PC-3 (cell line): Measurements from ENCODE around the gene ZFP28. TPM values are rescaled to one million over a fixed set of nuclear protein-coding genes. Genes with fewer than 3 reads are reported as not detected.

ENCODE experiments used
- ATAC-seq: fragments of 200-7000 bp; cut with Tn5 transposase; 2 replicates; pipeline ENCODE4 v1.9.1; 2020; ENCODE audit warnings: mild to moderate bottlenecking, moderate library complexity
- BruUV-seq: library from RNA; stranded (reverse); fragments of 400-500 nt; replicated peaks from 2 replicates; lab custom pipeline; 2021; lab: Mats Ljungman, UMichigan
- CTCF ChIA-PET: fragments of 300-600 bp; sonication (Branson Sonifier 250); formaldehyde crosslinking; loops from one replicate; lab custom pipeline; 2022; ENCODE audit warnings: antibody characterized with exemption; lab: Charles Lee
- POLR2A ChIA-PET: fragments of 300-600 bp; sonication (Branson Sonifier 250); formaldehyde crosslinking; loops from one replicate; lab custom pipeline; 2022; ENCODE audit warnings: antibody characterized with exemption; ENCODE audit not compliant: unreplicated experiment; lab: Charles Lee
- DNase-seq: peaks from one replicate; pipeline ENCODE4 v3.0.0-alpha.2; 2015
- H2AFZ ChIP-seq: fragments of 300-600 bp; sonication (generic); 2 replicates; pipeline ENCODE4 v1.6.0; 2016; ENCODE audit warnings: antibody characterized with exemption, low read length
- H3F3A ChIP-seq: fragments of 300-600 bp; sonication (generic); one replicate; pipeline ENCODE4 v1.6.0; 2017; ENCODE audit warnings: antibody characterized with exemption, low read length, control low read depth, mild to moderate bottlenecking; ENCODE audit not compliant: unreplicated experiment
- H3K27ac ChIP-seq: fragments of 300-600 bp; sonication (generic); 2 replicates; pipeline ENCODE4 v1.5.1; 2016; ENCODE audit warnings: mild to moderate bottlenecking, low read length
- H3K27me3 ChIP-seq: fragments of 300-600 bp; sonication (generic); 2 replicates; pipeline ENCODE4 v1.6.1; 2016; ENCODE audit warnings: low read length, mixed read lengths
- H3K36me3 ChIP-seq: fragments of 300-600 bp; sonication (generic); 2 replicates; pipeline ENCODE4 v1.6.1; 2016; ENCODE audit warnings: low read depth, mixed run types, low read length, mixed read lengths
- H3K4me1 ChIP-seq: fragments of 300-600 bp; sonication (generic); 2 replicates; pipeline ENCODE4 v1.5.1; 2016; ENCODE audit warnings: low read length; ENCODE audit not compliant: insufficient read depth
- H3K4me2 ChIP-seq: fragments of 300-600 bp; sonication (generic); 2 replicates; pipeline ENCODE4 v1.6.0; 2016; ENCODE audit warnings: low read length
- H3K4me3 ChIP-seq: fragments of 300-600 bp; sonication (generic); 2 replicates; pipeline ENCODE4 v1.5.1; 2016; ENCODE audit warnings: mild to moderate bottlenecking, low read length, mixed read lengths
- H3K79me2 ChIP-seq: fragments of 300-600 bp; sonication (generic); 2 replicates; pipeline ENCODE4 v1.6.1; 2017; ENCODE audit warnings: low read length, mixed read lengths
- H3K9ac ChIP-seq: fragments of 300-600 bp; sonication (generic); 2 replicates; pipeline ENCODE4 v1.6.0; 2016; ENCODE audit warnings: mild to moderate bottlenecking, low read length
- H3K9me2 ChIP-seq: fragments of 300-600 bp; sonication (generic); replicated peaks from 2 replicates; pipeline ENCODE4 v1.6.1; 2016; ENCODE audit warnings: mixed run types, low read length, mixed read lengths
- H3K9me3 ChIP-seq: fragments of 300-600 bp; sonication (generic); 2 replicates; pipeline ENCODE4 v1.6.1; 2016; ENCODE audit warnings: low read length, mixed read lengths
- H4K20me1 ChIP-seq: fragments of 300-600 bp; sonication (generic); 2 replicates; pipeline ENCODE4 v1.6.1; 2016; ENCODE audit warnings: low read length, mixed read lengths
- EZH2 ChIP-seq: fragments of 300-600 bp; sonication (generic); IDR thresholded peaks from one replicate; pipeline ENCODE4 v1.6.1; 2017; ENCODE audit warnings: antibody characterized with exemption, mild to moderate bottlenecking, low read length; ENCODE audit not compliant: unreplicated experiment
- EZH2phosphoT487 ChIP-seq: fragments of 300-600 bp; sonication (generic); IDR thresholded peaks from 2 replicates; pipeline ENCODE4 v1.6.1; 2018; ENCODE audit warnings: mild to moderate bottlenecking, antibody characterized with exemption, low read length, borderline replicate concordance
- intact Hi-C: fragments of 100-400 bp; cut with micrococcal nuclease; formaldehyde crosslinking; loops from 2 replicates; pipeline ENCODE4 v1.9.0; 2023
- total RNA-seq: library from RNA; depleted of rRNA; stranded (reverse); fragments of >200 nt; gene quantifications from 2 replicates; pipeline ENCODE4 v1.2.3, GENCODE V29; 2014
- TF ChIP-seq, protein P1 (sequence below): fragments of 300-600 bp; sonication (generic); conservative IDR thresholded peaks from 2 replicates; pipeline ENCODE4 v1.5.1; 2017; ENCODE audit warnings: antibody characterized with exemption, low read depth, mild to moderate bottlenecking, low read length

Gene ZFP28
- total RNA-seq, 1 experiment from 2014 or later = 0.58 TPM

DNA sequence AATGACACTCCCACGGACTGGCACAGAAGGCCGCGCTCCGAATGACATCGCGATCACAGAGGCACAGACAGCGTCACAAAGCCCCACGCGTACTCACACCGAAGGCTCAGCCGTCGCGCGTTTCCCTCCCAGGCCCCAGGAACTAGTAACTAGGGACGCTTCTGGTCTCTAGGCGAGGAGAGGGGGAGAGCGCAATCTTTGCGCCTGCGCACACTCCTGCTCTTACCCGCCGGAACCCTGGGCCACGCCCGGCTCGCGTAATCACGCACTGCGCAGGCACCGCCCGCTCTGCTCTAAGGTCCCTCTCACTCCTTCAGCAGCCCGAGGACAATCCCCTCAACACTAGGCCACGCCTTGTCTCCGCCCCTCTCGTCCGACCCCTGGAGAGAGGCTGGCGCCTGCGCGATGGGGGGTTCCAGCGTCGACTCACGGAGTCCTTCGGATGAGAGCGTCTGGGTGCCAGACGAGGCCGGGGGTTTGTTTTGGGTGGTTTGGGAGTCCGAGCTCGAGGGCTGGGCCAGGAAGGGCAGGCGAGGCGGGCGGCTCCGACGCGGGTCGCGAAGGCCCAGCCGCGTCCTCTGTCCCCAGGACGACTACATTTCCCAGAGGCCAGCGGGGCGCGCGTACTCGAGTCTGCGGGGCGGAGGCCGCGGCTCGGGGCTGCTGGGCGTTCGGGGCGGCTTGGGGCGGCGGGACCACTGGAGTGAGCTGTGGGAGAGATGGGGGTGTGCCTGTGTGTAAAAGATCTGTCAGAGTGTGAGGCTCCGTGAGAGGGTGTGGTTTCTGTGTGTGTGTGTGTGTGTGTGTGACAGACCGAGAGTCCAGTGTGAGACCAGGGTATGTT lies 31.1 kb upstream of the ZFP28 start, which contains the start of gene ZNF471:
ZNF471 (plus strand) TSS at position 410 of the 844 bp plus-strand sequence. CDS start 3,717 bp downstream, outside the sequence.
- ChIA-PET POLR2A (no interaction called here), CTCF (no interaction called here)
- DNase-seq (peak; percentile 71), ATAC-seq (peak; percentile 99)
- Histone ChIP-seq H3F3A (no peaks in the 10 kb centered on the region), H3K4me3 (peak within 1 kb of the TSS; percentile 60), H3K4me1 (no peaks in the 10 kb centered on the region), H3K36me3 (no peaks in the 10 kb centered on the region; the same call in 1 of the 2 replicates), H3K9ac (peak within 1 kb of the TSS; percentile 58), H3K27me3 (no peaks in the 10 kb centered on the region), H4K20me1 (no peaks in the 10 kb centered on the region), H3K79me2 (no peaks in the 10 kb centered on the region), H3K27ac (no peak within 1 kb of the TSS), H2AFZ (peak within 1 kb of the TSS; percentile 63), H3K9me3 (peaks cover 49% of the 10 kb centered on the region), H3K9me2 (no peaks in the 10 kb centered on the region), H3K4me2 (peak within 1 kb of the TSS; percentile 58)
- TF ChIP-seq, protein P1, sequence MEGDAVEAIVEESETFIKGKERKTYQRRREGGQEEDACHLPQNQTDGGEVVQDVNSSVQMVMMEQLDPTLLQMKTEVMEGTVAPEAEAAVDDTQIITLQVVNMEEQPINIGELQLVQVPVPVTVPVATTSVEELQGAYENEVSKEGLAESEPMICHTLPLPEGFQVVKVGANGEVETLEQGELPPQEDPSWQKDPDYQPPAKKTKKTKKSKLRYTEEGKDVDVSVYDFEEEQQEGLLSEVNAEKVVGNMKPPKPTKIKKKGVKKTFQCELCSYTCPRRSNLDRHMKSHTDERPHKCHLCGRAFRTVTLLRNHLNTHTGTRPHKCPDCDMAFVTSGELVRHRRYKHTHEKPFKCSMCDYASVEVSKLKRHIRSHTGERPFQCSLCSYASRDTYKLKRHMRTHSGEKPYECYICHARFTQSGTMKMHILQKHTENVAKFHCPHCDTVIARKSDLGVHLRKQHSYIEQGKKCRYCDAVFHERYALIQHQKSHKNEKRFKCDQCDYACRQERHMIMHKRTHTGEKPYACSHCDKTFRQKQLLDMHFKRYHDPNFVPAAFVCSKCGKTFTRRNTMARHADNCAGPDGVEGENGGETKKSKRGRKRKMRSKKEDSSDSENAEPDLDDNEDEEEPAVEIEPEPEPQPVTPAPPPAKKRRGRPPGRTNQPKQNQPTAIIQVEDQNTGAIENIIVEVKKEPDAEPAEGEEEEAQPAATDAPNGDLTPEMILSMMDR = no peak
- TF ChIP-seq EZH2phosphoT487 = no peak
- no peak for TF ChIP-seq EZH2
- intact Hi-C loops = no loop called here
- no TSS peak for BruUV-seq

DNA sequence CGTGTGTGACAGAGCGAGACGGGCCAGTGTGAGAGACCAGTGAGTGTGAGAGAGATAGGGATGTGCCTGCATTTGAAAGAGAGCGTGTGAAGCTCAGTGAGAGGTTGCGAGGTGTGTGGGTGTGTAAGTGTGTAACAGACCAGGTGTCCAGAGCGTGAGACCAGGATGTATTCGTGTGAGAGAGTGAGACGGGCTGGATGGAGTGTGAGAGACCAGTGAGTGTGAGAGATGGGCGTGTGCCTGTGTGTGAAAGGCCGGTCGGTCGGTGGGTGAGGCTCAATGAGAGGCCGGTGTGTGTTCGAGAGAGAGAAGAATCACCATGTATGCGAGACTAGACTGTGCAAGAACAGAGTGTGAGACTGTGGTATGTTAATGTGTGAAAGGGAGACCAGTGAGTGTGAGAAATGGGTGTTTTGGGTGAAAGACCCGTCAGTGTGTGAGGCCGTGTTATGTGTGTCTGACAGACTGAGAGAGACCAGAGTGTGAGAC lies 30.4 kb upstream of the ZFP28 start:
- TSS peak; percentile 50 for BruUV-seq
- no peaks in the 10 kb centered on the region for H3K79me2 ChIP-seq
- no peaks in the 10 kb centered on the region for H3K9me2 ChIP-seq
- H3K4me1 ChIP-seq = no peaks in the 10 kb centered on the region
- peak overlapping the region; percentile 58 for H3K4me2 ChIP-seq
- ChIA-PET CTCF (no interaction called here), POLR2A (no interaction called here)
- TF ChIP-seq EZH2phosphoT487 = no peak
- TF ChIP-seq EZH2 = no peak
- TF ChIP-seq, protein P1 = no peak
- ATAC-seq = no peak
- H3K4me3 ChIP-seq = peak overlapping the region; percentile 60
- no peaks in the 10 kb centered on the region; the same call in 1 of the 2 replicates for H3K36me3 ChIP-seq
- H2AFZ ChIP-seq = peak overlapping the region; percentile 63
- H3F3A ChIP-seq = no peaks in the 10 kb centered on the region
- intact Hi-C loops = no loop called here
- H3K27me3 ChIP-seq = no peaks in the 10 kb centered on the region
- peak overlapping the region; percentile 58 for H3K9ac ChIP-seq
- peaks cover 49% of the 10 kb centered on the region for H3K9me3 ChIP-seq
- H4K20me1 ChIP-seq = no peaks in the 10 kb centered on the region
- H3K27ac ChIP-seq = no peak overlapping the region
- DNase-seq = no peak
